ENCODE results near the gene N4BP2L2. TPM values are rescaled to one million over a fixed set of nuclear protein-coding genes. Genes with fewer than 3 reads are reported as not detected.

Gene N4BP2L2
- total RNA-seq, 2 experiments from 2014 or later = 86.6 to 102 TPM

DNA sequence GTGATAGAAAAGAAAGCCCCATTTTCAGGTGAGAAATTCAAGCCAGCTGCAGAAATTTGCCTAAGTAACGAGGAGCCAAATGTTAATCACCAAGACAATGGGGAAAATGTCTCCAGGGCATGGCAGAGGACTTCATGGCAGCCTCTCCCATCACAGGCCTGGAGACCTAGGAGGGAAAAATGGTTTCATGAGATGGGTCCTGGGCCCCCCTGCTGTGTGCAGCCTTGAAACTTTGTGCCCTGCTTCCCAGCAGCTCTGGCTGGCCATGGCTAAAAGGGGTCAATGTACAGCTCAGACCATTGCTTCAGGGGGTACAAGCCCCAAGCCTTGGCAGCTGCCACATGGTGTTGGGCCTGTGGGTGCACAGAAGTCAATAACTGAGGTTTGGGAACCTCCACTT lies 120.6 kb downstream of the N4BP2L2 start:
- peaks cover 3% of the 10 kb centered on the region for H3K4me1 Mint-ChIP-seq (ENCODE audit: low read depth)
- no peak overlapping the region for H3K4me3 Mint-ChIP-seq
- peaks cover 41% of the 10 kb centered on the region for H3K36me3 Mint-ChIP-seq
- no peak overlapping the region for H3K27ac Mint-ChIP-seq
- no peaks in the 10 kb centered on the region for H3K27me3 Mint-ChIP-seq
- peaks cover 20% of the 10 kb centered on the region for H3K9me3 Mint-ChIP-seq
- DNase-seq = no peak
- CTCF ChIA-PET = no interaction called here
- intact Hi-C loops (cut with micrococcal nuclease) = no loop called here
- POLR2A ChIA-PET = no interaction called here

DNA sequence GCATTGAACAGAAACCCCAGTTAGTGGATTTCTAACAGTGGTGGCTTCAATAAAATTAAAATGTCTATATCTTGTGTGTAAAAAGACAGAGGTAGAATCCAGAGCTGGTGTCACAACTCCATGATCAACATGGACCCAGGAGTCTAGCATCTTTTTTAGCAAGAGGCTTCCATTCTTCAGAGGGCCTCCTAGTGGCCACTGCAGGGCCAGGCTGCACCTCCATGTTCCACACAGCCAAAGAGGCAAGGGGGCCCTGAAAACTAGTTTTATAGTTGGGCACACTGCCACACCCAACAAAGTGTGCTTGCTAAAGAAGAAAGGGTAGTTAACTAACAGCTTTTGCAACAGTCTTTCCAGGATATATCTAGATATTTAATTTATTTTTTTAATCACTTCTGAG lies 123.6 kb downstream of the N4BP2L2 start:
- Mint-ChIP-seq H3K4me1 (ENCODE audit: low read depth) (peaks cover 2% of the 10 kb centered on the region), H3K4me3 (no peak overlapping the region), H3K27me3 (no peaks in the 10 kb centered on the region), H3K27ac (no peak overlapping the region), H3K9me3 (peaks cover 13% of the 10 kb centered on the region), H3K36me3 (peaks cover 22% of the 10 kb centered on the region)
- intact Hi-C loops (cut with micrococcal nuclease) = loop anchor here (1.0 kb wide), 1 partner anchor 11 kb away; no protein-coding TSS in a partner anchor
- DNase-seq = peak; percentile 37
- ChIA-PET POLR2A (no interaction called here), CTCF (interaction anchor here (0.8 to 2.0 kb wide), 6 partner anchors 10 to 239 kb away, joined by 3 to 6 read pairs (median 4); no protein-coding TSS in a partner anchor)

DNA sequence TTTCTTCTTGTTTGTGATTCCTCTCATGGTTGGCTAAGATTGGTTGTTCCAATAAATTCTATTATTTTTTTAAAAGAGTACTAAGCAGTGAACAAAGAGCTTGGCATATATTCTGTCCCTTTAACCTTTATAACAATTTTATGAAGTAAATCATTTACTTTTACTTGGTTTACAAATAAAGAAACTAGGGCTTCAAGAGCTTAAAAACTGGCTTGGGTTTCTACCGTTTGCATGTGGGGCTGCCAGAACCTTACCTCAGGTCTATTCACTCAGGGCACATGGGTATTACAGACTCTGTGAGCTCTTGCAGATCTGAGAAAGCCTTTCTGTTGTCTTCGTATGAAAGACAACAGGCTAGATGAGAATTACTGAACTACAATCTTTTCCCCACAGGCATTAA lies 124.0 kb downstream of the N4BP2L2 start:
- H3K27me3 Mint-ChIP-seq = no peaks in the 10 kb centered on the region
- CTCF ChIA-PET = interaction anchor here (0.8 to 2.0 kb wide), 7 partner anchors 10 to 239 kb away, joined by 3 to 6 read pairs (median 4); no protein-coding TSS in a partner anchor
- H3K9me3 Mint-ChIP-seq = peaks cover 9% of the 10 kb centered on the region
- peaks cover 7% of the 10 kb centered on the region for H3K4me1 Mint-ChIP-seq (ENCODE audit: low read depth)
- DNase-seq = no peak
- POLR2A ChIA-PET = no interaction called here
- peaks cover 17% of the 10 kb centered on the region for H3K36me3 Mint-ChIP-seq
- no peak overlapping the region for H3K4me3 Mint-ChIP-seq
- intact Hi-C loops (cut with micrococcal nuclease) = no loop called here
- no peak overlapping the region for H3K27ac Mint-ChIP-seq

DNA sequence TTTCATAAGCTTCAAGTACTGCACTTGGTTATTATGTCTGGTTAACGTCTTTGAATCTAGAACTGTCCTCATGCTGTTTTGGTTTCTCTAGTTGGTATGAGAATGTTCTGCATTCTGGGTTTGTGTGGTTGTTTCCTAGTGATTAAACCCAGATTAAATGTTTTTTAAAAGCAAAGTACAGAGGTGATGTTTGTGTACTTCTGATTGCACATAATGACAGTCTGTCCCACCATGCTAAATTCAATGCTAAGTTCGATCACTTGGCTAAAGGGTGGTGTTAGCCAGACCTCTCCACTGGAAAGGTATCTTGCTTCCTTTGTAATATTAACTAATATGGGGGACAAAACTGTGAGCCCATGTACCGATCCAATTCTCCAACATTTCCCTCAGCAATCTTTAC lies 125.3 kb downstream of the N4BP2L2 start:
- intact Hi-C loops (cut with micrococcal nuclease) = no loop called here
- ChIA-PET POLR2A (no interaction called here), CTCF (interaction anchor here (2.0 kb wide), 1 partner anchor 27 kb away, joined by 4 read pairs; no protein-coding TSS in a partner anchor)
- peaks cover 14% of the 10 kb centered on the region for H3K4me1 Mint-ChIP-seq (ENCODE audit: low read depth)
- H3K36me3 Mint-ChIP-seq = peaks cover 8% of the 10 kb centered on the region
- no peaks in the 10 kb centered on the region for H3K9me3 Mint-ChIP-seq
- no peak for DNase-seq
- H3K4me3 Mint-ChIP-seq = no peak overlapping the region
- no peak overlapping the region for H3K27ac Mint-ChIP-seq
- no peaks in the 10 kb centered on the region for H3K27me3 Mint-ChIP-seq

DNA sequence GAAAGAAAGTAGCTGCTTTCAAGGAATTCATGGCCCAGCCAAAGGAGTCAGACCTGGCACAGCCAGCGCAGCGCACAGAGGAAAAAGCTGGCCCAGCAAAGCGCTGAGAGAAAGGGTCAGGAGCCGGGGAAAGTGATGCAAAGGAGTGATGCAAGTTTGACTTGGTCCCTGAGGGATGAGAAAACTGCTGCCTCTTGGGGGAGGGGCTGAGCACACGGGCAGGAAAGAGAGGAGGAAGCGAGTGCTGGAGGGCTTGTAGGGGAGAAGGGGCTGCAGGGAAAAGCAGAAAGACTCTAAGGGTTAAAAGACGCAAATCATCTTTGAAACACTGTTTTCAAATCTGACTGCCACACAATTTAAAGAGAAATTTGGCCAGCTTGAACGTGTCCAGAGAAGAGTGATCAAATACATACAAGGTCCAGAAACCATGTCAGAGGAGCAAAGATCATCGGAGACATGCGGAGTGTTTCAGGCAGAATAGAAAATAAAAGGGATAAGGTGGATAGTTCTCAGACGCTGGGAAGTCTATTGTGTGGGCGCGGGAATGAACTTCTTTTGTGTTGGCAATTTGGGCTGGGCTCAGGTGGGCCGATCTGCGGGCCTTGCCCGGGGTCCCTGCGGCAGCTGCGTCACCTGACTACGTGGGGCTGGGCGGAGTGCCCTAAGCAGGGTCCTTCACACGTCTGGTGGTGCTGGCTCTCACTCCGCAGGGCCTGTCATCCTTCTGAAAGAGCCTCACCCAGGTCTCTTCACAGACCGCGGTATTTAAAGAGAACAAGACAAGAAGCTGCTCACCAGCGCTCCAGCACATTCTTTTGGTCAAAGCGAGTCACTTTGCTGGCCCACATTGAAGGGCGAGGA lies 128.8 kb downstream of the N4BP2L2 start:
- Mint-ChIP-seq H3K27ac (no peak overlapping the region), H3K4me3 (no peak overlapping the region), H3K27me3 (no peaks in the 10 kb centered on the region), H3K4me1 (ENCODE audit: low read depth) (peaks cover 23% of the 10 kb centered on the region), H3K36me3 (peaks cover 10% of the 10 kb centered on the region), H3K9me3 (no peaks in the 10 kb centered on the region)
- ChIA-PET POLR2A (interaction anchor here (2.0 kb wide), 1 partner anchor 16 kb away, joined by 6 read pairs; no protein-coding TSS in a partner anchor), CTCF (interaction anchor here (1.5 kb wide), 1 partner anchor 172 kb away, joined by 3 read pairs; no protein-coding TSS in a partner anchor)
- intact Hi-C loops (cut with micrococcal nuclease) = loop anchor here (5.0 kb wide), 1 partner anchor 92 kb away; the partner anchor contains the start of genes BRCA2 and ZAR1L
- DNase-seq = no peak

DNA sequence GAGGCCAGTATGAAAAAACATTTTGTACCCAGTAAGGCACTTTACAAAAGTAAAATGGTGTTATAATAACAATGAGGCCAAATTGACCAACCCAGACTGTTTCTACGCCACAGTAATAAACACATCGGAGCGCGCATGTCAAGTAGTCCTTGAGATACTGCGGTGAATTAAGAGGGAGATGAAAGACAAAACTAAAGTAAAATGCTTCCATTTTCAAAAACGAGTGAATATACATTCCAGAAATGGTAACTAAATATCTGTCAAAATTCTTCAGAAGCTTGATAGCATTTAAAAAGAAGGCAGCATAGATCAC lies 129.6 kb downstream of the N4BP2L2 start:
- Mint-ChIP-seq H3K4me1 (ENCODE audit: low read depth) (peaks cover 23% of the 10 kb centered on the region), H3K36me3 (peaks cover 10% of the 10 kb centered on the region), H3K9me3 (no peaks in the 10 kb centered on the region), H3K27ac (no peak overlapping the region), H3K27me3 (no peaks in the 10 kb centered on the region), H3K4me3 (no peak overlapping the region)
- POLR2A ChIA-PET = interaction anchor here (1.3 to 2.0 kb wide), 4 partner anchors 14 to 94 kb away, joined by 4 to 12 read pairs (median 6); partner anchors contain the start of genes BRCA2, N4BP2L1 and ZAR1L
- DNase-seq = no peak
- intact Hi-C loops (cut with micrococcal nuclease) = loop anchor here (5.0 kb wide), 1 partner anchor 92 kb away; the partner anchor contains the start of genes BRCA2 and ZAR1L
- CTCF ChIA-PET = interaction anchor here (1.5 to 1.9 kb wide), 2 partner anchors 20 to 172 kb away, joined by 3 to 6 read pairs; partner anchors contain the start of gene N4BP2L1

DNA sequence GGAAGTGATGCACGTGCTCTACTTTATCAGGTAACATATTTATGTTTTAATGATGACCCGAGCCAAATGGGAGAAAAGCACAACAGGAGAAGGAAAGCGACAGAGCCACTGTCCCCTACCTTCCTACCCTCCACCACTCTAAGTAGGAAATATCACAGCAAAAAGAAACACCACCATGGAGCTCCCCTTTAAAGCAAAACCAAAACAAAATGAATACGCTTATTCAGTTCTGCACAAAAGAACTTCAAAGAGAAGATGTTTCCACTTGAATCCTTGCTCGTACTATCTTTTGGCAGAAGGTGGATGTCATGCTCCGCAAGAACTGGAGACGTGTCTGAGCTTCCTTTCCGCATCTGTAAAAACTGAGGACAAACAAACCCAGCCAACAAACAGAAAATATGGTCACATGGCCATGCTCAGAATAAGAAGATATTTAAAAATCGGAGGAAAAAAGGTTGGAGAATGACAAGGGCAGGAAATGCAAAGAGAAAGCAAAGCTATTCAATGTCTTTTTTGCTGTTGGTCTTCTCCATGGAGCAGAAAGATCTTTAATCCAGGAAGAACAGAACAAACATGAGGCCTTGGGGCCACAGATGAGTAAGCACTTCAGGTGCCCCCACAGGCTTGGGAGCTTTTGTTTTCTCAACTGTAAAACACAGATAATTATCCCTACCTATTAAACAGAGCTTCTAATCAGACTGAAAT lies 130.1 kb downstream of the N4BP2L2 start:
- Mint-ChIP-seq H3K9me3 (no peaks in the 10 kb centered on the region), H3K27ac (peak overlapping the region; percentile 77), H3K36me3 (peaks cover 11% of the 10 kb centered on the region), H3K27me3 (no peaks in the 10 kb centered on the region), H3K4me3 (peak overlapping the region; percentile 55), H3K4me1 (ENCODE audit: low read depth) (peaks cover 23% of the 10 kb centered on the region)
- intact Hi-C loops (cut with micrococcal nuclease) = loop anchor here (1.0 to 5.0 kb wide), 3 partner anchors 18 to 129 kb away; partner anchors contain the start of genes BRCA2 and ZAR1L
- ChIA-PET CTCF (interaction anchor here (1.2 to 1.9 kb wide), 3 partner anchors 20 to 173 kb away, joined by 3 to 6 read pairs (median 3); partner anchors contain the start of gene N4BP2L1), POLR2A (interaction anchor here (1.3 to 2.0 kb wide), 4 partner anchors 15 to 94 kb away, joined by 4 to 12 read pairs (median 6); partner anchors contain the start of genes BRCA2, N4BP2L1 and ZAR1L)
- no peak for DNase-seq

DNA sequence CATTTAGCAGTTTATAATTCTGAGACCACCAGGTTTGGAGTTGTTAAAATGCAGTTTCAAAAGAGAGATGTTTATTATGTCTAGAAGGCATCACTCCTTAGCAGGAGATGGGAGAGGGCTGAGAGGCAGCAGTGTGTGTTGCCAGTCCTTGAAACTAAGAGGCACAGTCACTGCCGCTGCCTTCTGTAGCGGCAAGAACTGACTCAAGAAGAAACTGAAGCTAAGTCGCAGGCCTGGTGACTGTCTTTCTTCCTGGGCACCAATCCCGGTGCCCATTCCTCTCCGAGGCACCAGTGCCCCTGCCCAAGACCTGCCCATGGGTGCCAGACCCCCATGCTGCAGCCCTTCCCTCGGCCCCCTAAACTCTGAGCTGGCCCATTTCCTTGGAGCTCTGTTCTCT lies 130.7 kb downstream of the N4BP2L2 start:
- H3K27ac Mint-ChIP-seq = peak overlapping the region; percentile 77
- H3K9me3 Mint-ChIP-seq = no peaks in the 10 kb centered on the region
- H3K27me3 Mint-ChIP-seq = no peaks in the 10 kb centered on the region
- peak; percentile 58 for DNase-seq
- H3K36me3 Mint-ChIP-seq = peaks cover 16% of the 10 kb centered on the region
- ChIA-PET CTCF (interaction anchor here (1.2 to 1.9 kb wide), 2 partner anchors 21 to 26 kb away, joined by 3 to 6 read pairs; partner anchors contain the start of gene N4BP2L1), POLR2A (interaction anchor here (1.3 to 2.0 kb wide), 4 partner anchors 15 to 93 kb away, joined by 4 to 12 read pairs (median 6); partner anchors contain the start of genes BRCA2, N4BP2L1 and ZAR1L)
- intact Hi-C loops (cut with micrococcal nuclease) = loop anchor here (1.0 to 5.0 kb wide), 3 partner anchors 18 to 129 kb away; partner anchors contain the start of genes BRCA2 and ZAR1L
- peak overlapping the region; percentile 55 for H3K4me3 Mint-ChIP-seq
- H3K4me1 Mint-ChIP-seq (ENCODE audit: low read depth) = peaks cover 23% of the 10 kb centered on the region

DNA sequence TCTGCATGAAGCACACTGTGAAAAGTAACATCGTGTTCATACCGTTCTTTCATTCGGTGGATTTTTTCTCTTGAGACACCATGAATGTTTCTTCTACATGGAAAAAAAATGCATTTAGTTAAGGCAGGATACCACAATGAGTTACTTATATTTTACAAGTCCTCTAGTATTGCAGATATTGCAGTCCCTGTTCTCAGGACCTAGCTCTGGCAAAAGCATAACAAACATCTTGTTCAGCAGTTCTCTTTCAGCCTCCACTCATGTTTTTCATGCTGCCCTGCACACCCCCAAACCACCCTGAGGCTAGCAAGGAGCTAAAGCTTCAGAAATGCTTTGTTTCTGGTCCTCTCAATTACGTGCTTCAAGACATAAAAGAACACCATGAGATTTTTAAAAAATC lies 135.5 kb downstream of the N4BP2L2 start:
- Mint-ChIP-seq H3K27me3 (no peaks in the 10 kb centered on the region), H3K4me1 (ENCODE audit: low read depth) (peaks cover 7% of the 10 kb centered on the region), H3K4me3 (no peak overlapping the region), H3K9me3 (no peaks in the 10 kb centered on the region), H3K36me3 (peaks cover 34% of the 10 kb centered on the region), H3K27ac (no peak overlapping the region)
- no peak for DNase-seq
- CTCF ChIA-PET = interaction anchor here (2.0 kb wide), 1 partner anchor 11 kb away, joined by 5 read pairs; no protein-coding TSS in a partner anchor
- intact Hi-C loops (cut with micrococcal nuclease) = no loop called here
- POLR2A ChIA-PET = no interaction called here

DNA sequence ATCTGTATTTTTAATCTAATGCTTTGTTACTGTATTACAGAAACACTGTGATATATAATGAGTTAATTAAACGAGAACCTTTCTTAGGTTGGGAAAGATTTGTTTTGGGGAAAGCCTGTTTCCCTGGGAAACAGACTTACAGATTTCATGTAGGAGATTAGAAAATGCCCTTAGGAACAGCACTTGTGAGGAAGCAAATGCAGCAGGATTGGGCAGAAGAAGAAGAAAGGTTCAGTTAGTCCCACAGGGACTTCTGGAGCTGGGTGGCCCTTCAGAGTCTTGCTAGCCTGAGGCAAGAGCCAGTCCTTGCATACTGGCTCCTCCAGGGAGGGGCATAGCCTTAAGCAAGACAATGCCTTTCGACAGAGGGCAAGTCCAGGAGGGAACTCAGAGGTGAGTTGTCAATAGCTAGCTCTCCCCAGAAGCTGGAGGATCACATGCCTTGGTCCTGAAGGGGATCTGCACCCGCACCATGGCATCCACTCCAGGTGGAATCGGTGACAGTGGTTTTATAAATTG lies 147.4 kb downstream of the N4BP2L2 start:
- Mint-ChIP-seq H3K27ac (no peak overlapping the region), H3K4me3 (no peak overlapping the region), H3K9me3 (no peaks in the 10 kb centered on the region), H3K4me1 (ENCODE audit: low read depth) (peaks cover 6% of the 10 kb centered on the region), H3K36me3 (peaks cover 8% of the 10 kb centered on the region), H3K27me3 (no peaks in the 10 kb centered on the region)
- ChIA-PET CTCF (interaction anchor here (1.1 to 1.8 kb wide), 2 partner anchors 9 to 23 kb away, joined by 3 to 4 read pairs; no protein-coding TSS in a partner anchor), POLR2A (no interaction called here)
- intact Hi-C loops (cut with micrococcal nuclease) = no loop called here
- no peak for DNase-seq

DNA sequence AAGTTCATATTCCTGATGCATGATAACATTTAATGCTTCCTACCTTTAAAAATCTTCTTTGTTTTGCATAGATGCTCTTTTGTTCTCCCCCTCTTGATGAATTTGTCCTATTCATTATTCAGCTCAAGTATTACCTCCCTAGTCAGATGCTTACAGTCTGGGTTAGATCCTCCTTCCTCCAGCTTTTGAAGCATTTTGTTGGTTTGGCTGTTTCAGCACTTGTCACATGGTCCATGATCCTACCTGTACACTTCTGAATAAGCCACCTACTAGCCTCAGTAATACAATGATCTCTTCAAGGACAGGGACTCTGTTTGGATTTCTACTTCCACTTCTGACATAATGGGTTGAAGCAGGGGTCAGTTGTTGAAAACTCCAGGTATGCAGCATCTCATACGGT lies 148.1 kb downstream of the N4BP2L2 start:
- no peak for DNase-seq
- CTCF ChIA-PET = interaction anchor here (1.1 to 1.8 kb wide), 2 partner anchors 9 to 24 kb away, joined by 3 to 4 read pairs; no protein-coding TSS in a partner anchor
- H3K27me3 Mint-ChIP-seq = no peaks in the 10 kb centered on the region
- no peak overlapping the region for H3K4me3 Mint-ChIP-seq
- POLR2A ChIA-PET = no interaction called here
- intact Hi-C loops (cut with micrococcal nuclease) = no loop called here
- H3K9me3 Mint-ChIP-seq = no peaks in the 10 kb centered on the region
- peaks cover 8% of the 10 kb centered on the region for H3K36me3 Mint-ChIP-seq
- H3K27ac Mint-ChIP-seq = no peak overlapping the region
- H3K4me1 Mint-ChIP-seq (ENCODE audit: low read depth) = peaks cover 6% of the 10 kb centered on the region
